ENCODE measurements around the gene IGFBP7. TPM values are rescaled to one million over a fixed set of nuclear protein-coding genes. Genes with fewer than 3 reads are reported as not detected.

Gene IGFBP7
- total RNA-seq, 1 experiment from 2014 or later: not detected

- no peaks in the 10 kb centered on the region for H3K36me3 ChIP-seq (ENCODE audit: insufficient read depth, low read length, poor library complexity, severe bottlenecking)
- no peak for DNase-seq (ENCODE audit: low spot score)
- ChIA-PET CTCF (no interaction called here), POLR2A (ENCODE audit: low non-redundant PET) (interaction anchor here (0.5 kb wide), 1 partner anchor 1029 kb away, joined by 4 read pairs; no protein-coding TSS in a partner anchor)
- no peaks in the 10 kb centered on the region for H3K4me1 ChIP-seq (ENCODE audit: insufficient read depth, low read length, poor library complexity, severe bottlenecking)
- BruUV-seq (replicated peaks): no TSS peak
- H3K27me3 ChIP-seq (replicated peaks; ENCODE audit: insufficient read depth, low read depth, low read length, poor library complexity): no peaks in the 10 kb centered on the region
- no peak overlapping the region for H3K27ac ChIP-seq (ENCODE audit: low read depth, low read length, poor library complexity, severe bottlenecking)
- no peaks in the 10 kb centered on the region for H3K9me3 ChIP-seq (ENCODE audit: low read depth, low read length, poor library complexity, severe bottlenecking)
- TF ChIP-seq CTCF (conservative IDR thresholded peaks at IDR 0.05; ENCODE audit: low read depth, low read length) (no peak), EZH2 (IDR thresholded peaks at IDR 0.05; ENCODE audit: borderline replicate concordance, low read depth, low read length, poor library complexity, severe bottlenecking) (no peak)
- no peak overlapping the region for H3K4me3 ChIP-seq (ENCODE audit: low read depth, low read length, poor library complexity, severe bottlenecking)
- intact Hi-C loops (cut with micrococcal nuclease; ENCODE audit: unreplicated experiment): no loop called here
Observed at GRCh38 chr4:57080781-57081650, 29.2 kb downstream of the IGFBP7 start.

- Histone ChIP-seq H3K4me3 (ENCODE audit: low read depth, low read length, poor library complexity, severe bottlenecking) (no peak overlapping the region), H3K4me1 (ENCODE audit: insufficient read depth, low read length, poor library complexity, severe bottlenecking) (no peaks in the 10 kb centered on the region), H3K27me3 (replicated peaks; ENCODE audit: insufficient read depth, low read depth, low read length, poor library complexity) (no peaks in the 10 kb centered on the region), H3K27ac (ENCODE audit: low read depth, low read length, poor library complexity, severe bottlenecking) (no peak overlapping the region), H3K9me3 (ENCODE audit: low read depth, low read length, poor library complexity, severe bottlenecking) (no peaks in the 10 kb centered on the region), H3K36me3 (ENCODE audit: insufficient read depth, low read length, poor library complexity, severe bottlenecking) (no peaks in the 10 kb centered on the region)
- DNase-seq (ENCODE audit: low spot score): no peak
- no TSS peak for BruUV-seq (replicated peaks)
- POLR2A ChIA-PET (ENCODE audit: low non-redundant PET): no interaction called here
- CTCF ChIA-PET: no interaction called here
- intact Hi-C loops (cut with micrococcal nuclease; ENCODE audit: unreplicated experiment): no loop called here
- TF ChIP-seq EZH2 (IDR thresholded peaks at IDR 0.05; ENCODE audit: borderline replicate concordance, low read depth, low read length, poor library complexity, severe bottlenecking) (no peak), CTCF (conservative IDR thresholded peaks at IDR 0.05; ENCODE audit: low read depth, low read length) (no peak)
Observed at GRCh38 chr4:57078685-57079521, 31.3 kb downstream of the IGFBP7 start.

- no peak overlapping the region for H3K27ac ChIP-seq (ENCODE audit: low read depth, low read length, poor library complexity, severe bottlenecking)
- ChIA-PET POLR2A (ENCODE audit: low non-redundant PET) (no interaction called here), CTCF (no interaction called here)
- no peak for TF ChIP-seq CTCF (conservative IDR thresholded peaks at IDR 0.05; ENCODE audit: low read depth, low read length)
- TF ChIP-seq EZH2 (IDR thresholded peaks at IDR 0.05; ENCODE audit: borderline replicate concordance, low read depth, low read length, poor library complexity, severe bottlenecking): no peak
- no peaks in the 10 kb centered on the region for H3K36me3 ChIP-seq (ENCODE audit: insufficient read depth, low read length, poor library complexity, severe bottlenecking)
- no peak overlapping the region for H3K4me3 ChIP-seq (ENCODE audit: low read depth, low read length, poor library complexity, severe bottlenecking)
- H3K9me3 ChIP-seq (ENCODE audit: low read depth, low read length, poor library complexity, severe bottlenecking): no peaks in the 10 kb centered on the region
- DNase-seq (ENCODE audit: low spot score): no peak
- no TSS peak for BruUV-seq (replicated peaks)
- intact Hi-C loops (cut with micrococcal nuclease; ENCODE audit: unreplicated experiment): no loop called here
- H3K27me3 ChIP-seq (replicated peaks; ENCODE audit: insufficient read depth, low read depth, low read length, poor library complexity): no peaks in the 10 kb centered on the region
- no peaks in the 10 kb centered on the region for H3K4me1 ChIP-seq (ENCODE audit: insufficient read depth, low read length, poor library complexity, severe bottlenecking)
Observed at GRCh38 chr4:57077550-57078343, 32.4 kb downstream of the IGFBP7 start.

Data from A673 (cell line).